ENCODE results near the gene KCNQ1OT1. TPM values are rescaled to one million over a fixed set of nuclear protein-coding genes. Genes with fewer than 3 reads are reported as not detected.

The KCNQ1OT1 gene
- total RNA-seq, result 3.4 and 3.9 TPM in 2 replicates
- long read RNA-seq, full-length matches to known transcripts, result 16 of 16 reads
- long read RNA-seq, partial matches to known transcripts, result 0 of 16 reads
- long read RNA-seq, other reads (novel, unspliced or antisense), result 0 of 16 reads

GRCh38 chr11:2699531-2700414 is at the start of gene KCNQ1OT1:
KCNQ1OT1 (minus strand) TSS chr11:2699994.
- TF ChIP-seq CTCF (IDR thresholded peaks at IDR 0.05), result no peak
- peaks cover 39% of the 10 kb centered on the region for H3K4me1 Mint-ChIP-seq (ENCODE audit: unreplicated experiment)

GRCh38 chr11:2748814-2749554 is 49.2 kb upstream of the KCNQ1OT1 start:
- Mint-ChIP-seq H3K27ac (ENCODE audit: unreplicated experiment) (no peak overlapping the region), H3K4me1 (ENCODE audit: unreplicated experiment) (peaks cover 15% of the 10 kb centered on the region), H3K27me3 (ENCODE audit: unreplicated experiment) (peaks cover 34% of the 10 kb centered on the region), H3K4me3 (ENCODE audit: unreplicated experiment) (no peak overlapping the region), H3K9me3 (ENCODE audit: unreplicated experiment) (peaks cover 3% of the 10 kb centered on the region), H3K36me3 (ENCODE audit: unreplicated experiment) (no peaks in the 10 kb centered on the region)
- no peak for DNase-seq (ENCODE audit: extremely low spot score, unreplicated experiment)
- no peak for TF ChIP-seq CTCF (IDR thresholded peaks at IDR 0.05)

More at GRCh38 chr11:2699531-2700414, at the start of gene KCNQ1OT1:
- DNase-seq (ENCODE audit: extremely low spot score, unreplicated experiment), result peak; percentile 95
- H3K27ac Mint-ChIP-seq (ENCODE audit: unreplicated experiment), result peak within 1 kb of the TSS; percentile 82
- no peaks in the 10 kb centered on the region for H3K36me3 Mint-ChIP-seq (ENCODE audit: unreplicated experiment)
- peak within 1 kb of the TSS; percentile 81 for H3K4me3 Mint-ChIP-seq (ENCODE audit: unreplicated experiment)
- H3K27me3 Mint-ChIP-seq (ENCODE audit: unreplicated experiment), result peaks cover 2% of the 10 kb centered on the region
- no peaks in the 10 kb centered on the region for H3K9me3 Mint-ChIP-seq (ENCODE audit: unreplicated experiment)

GRCh38 chr11:2748061-2748813 is 48.4 kb upstream of the KCNQ1OT1 start:
- no peak for TF ChIP-seq CTCF (IDR thresholded peaks at IDR 0.05)
- no peak overlapping the region for H3K27ac Mint-ChIP-seq (ENCODE audit: unreplicated experiment)
- no peak for DNase-seq (ENCODE audit: extremely low spot score, unreplicated experiment)
- peaks cover 27% of the 10 kb centered on the region for H3K27me3 Mint-ChIP-seq (ENCODE audit: unreplicated experiment)
- no peak overlapping the region for H3K4me3 Mint-ChIP-seq (ENCODE audit: unreplicated experiment)
- no peaks in the 10 kb centered on the region for H3K9me3 Mint-ChIP-seq (ENCODE audit: unreplicated experiment)
- no peaks in the 10 kb centered on the region for H3K36me3 Mint-ChIP-seq (ENCODE audit: unreplicated experiment)
- peaks cover 15% of the 10 kb centered on the region for H3K4me1 Mint-ChIP-seq (ENCODE audit: unreplicated experiment)

GRCh38 chr11:2747248-2748027 is 47.6 kb upstream of the KCNQ1OT1 start:
- Mint-ChIP-seq H3K27me3 (ENCODE audit: unreplicated experiment) (peaks cover 20% of the 10 kb centered on the region), H3K36me3 (ENCODE audit: unreplicated experiment) (no peaks in the 10 kb centered on the region), H3K9me3 (ENCODE audit: unreplicated experiment) (no peaks in the 10 kb centered on the region), H3K4me1 (ENCODE audit: unreplicated experiment) (peaks cover 15% of the 10 kb centered on the region), H3K4me3 (ENCODE audit: unreplicated experiment) (no peak overlapping the region), H3K27ac (ENCODE audit: unreplicated experiment) (no peak overlapping the region)
- no peak for TF ChIP-seq CTCF (IDR thresholded peaks at IDR 0.05)
- no peak for DNase-seq (ENCODE audit: extremely low spot score, unreplicated experiment)

All from osteocyte (in vitro differentiated cells).